Activated CD4-positive, alpha-beta T cell treated with anti-CD3 and anti-CD28 coated beads for 24 hours (primary cell): ENCODE results near the gene PLCL1.
"Not testable (repeated sequence)": the region's sequence is repeated elsewhere in the genome, so short reads cannot be mapped to it uniquely, and the experiment has no call there.

Source experiments
- DNase-seq, 2 donors: peaks; one replicate each; pipeline ENCODE4 v3.0.0-alpha.2; 2020; ENCODE audit warnings: low read depth in 2 of 2

Gene PLCL1

GRCh38 chr2:198177040-198177439 is 372.6 kb downstream of the PLCL1 start:
- DNase-seq = no peak

- no peak for DNase-seq
These were observed 374.4 kb downstream of the PLCL1 start for GRCh38 chr2:198178766-198179165.

GRCh38 chr2:198186257-198186656 is 381.9 kb downstream of the PLCL1 start:
- DNase-seq = no peak

- DNase-seq = no peak
These were observed 383.4 kb downstream of the PLCL1 start for GRCh38 chr2:198187841-198188240.

GRCh38 chr2:198188982-198189381 is 384.6 kb downstream of the PLCL1 start:
- no peak for DNase-seq

- DNase-seq = no peak
These were observed 387.3 kb downstream of the PLCL1 start for GRCh38 chr2:198191651-198192050.

- DNase-seq = not testable (repeated sequence)
These were observed 392.2 kb downstream of the PLCL1 start for GRCh38 chr2:198196556-198196955.
